Activated T-helper 1 cell treated with Interleukin-2 at 50 U/mL for 16 hours (primary cell): ENCODE results near the gene DIAPH2.

Source experiments
- DNase-seq: peaks from one replicate; pipeline ENCODE4 v3.0.0-alpha.2; 2020; ENCODE audit warnings: low read depth

DIAPH2 gene

GRCh38 chrX:97587171-97587570 is 902.5 kb downstream of the DIAPH2 start:
- DNase-seq: no peak

GRCh38 chrX:97594646-97595224 is 910.1 kb downstream of the DIAPH2 start:
- no peak for DNase-seq

- DNase-seq: no peak
Observed at GRCh38 chrX:97597954-97598353, 913.3 kb downstream of the DIAPH2 start.

GRCh38 chrX:97602465-97603258 is 918.0 kb downstream of the DIAPH2 start:
- DNase-seq: no peak

GRCh38 chrX:97605271-97605670 is 920.6 kb downstream of the DIAPH2 start:
- no peak for DNase-seq

GRCh38 chrX:97609357-97609756 is 924.7 kb downstream of the DIAPH2 start:
- DNase-seq: no peak

- no peak for DNase-seq
Observed at GRCh38 chrX:97609938-97610337, 925.3 kb downstream of the DIAPH2 start.

- DNase-seq: no peak
Observed at GRCh38 chrX:97616883-97617530, 932.4 kb downstream of the DIAPH2 start.

- no peak for DNase-seq
Observed at GRCh38 chrX:97619499-97619898, 934.9 kb downstream of the DIAPH2 start.

- no peak for DNase-seq
Observed at GRCh38 chrX:97622111-97622510, 937.5 kb downstream of the DIAPH2 start.

GRCh38 chrX:97628326-97628725 is 943.7 kb downstream of the DIAPH2 start:
- DNase-seq: no peak

- no peak for DNase-seq
Observed at GRCh38 chrX:97628807-97629596, 944.4 kb downstream of the DIAPH2 start.

GRCh38 chrX:97629597-97629985 is 944.9 kb downstream of the DIAPH2 start:
- no peak for DNase-seq

GRCh38 chrX:97633798-97634197 is 949.2 kb downstream of the DIAPH2 start:
- no peak for DNase-seq

GRCh38 chrX:97636473-97637140 is 952.0 kb downstream of the DIAPH2 start:
- no peak for DNase-seq

- no peak for DNase-seq
Observed at GRCh38 chrX:97637289-97637688, 952.6 kb downstream of the DIAPH2 start.

- DNase-seq: no peak
Observed at GRCh38 chrX:97638621-97639020, 954.0 kb downstream of the DIAPH2 start.

- peak; percentile 0 for DNase-seq
Observed at GRCh38 chrX:97639526-97639925, 954.9 kb downstream of the DIAPH2 start.
